DMS53 treated with DMSO at 0.1 percent for 48 hours (cell line): Measurements from ENCODE around the gene MTARC2.
"Not testable (repeated sequence)": the region's sequence is repeated elsewhere in the genome, so short reads cannot be mapped to it uniquely, and the experiment has no call there.

ENCODE experiments used
- DNase-seq: peaks from one replicate; lab custom pipeline; 2025; ENCODE audit not compliant: unreplicated experiment; lab: John Stamatoyannopoulos, UW

Gene MTARC2

DNA sequence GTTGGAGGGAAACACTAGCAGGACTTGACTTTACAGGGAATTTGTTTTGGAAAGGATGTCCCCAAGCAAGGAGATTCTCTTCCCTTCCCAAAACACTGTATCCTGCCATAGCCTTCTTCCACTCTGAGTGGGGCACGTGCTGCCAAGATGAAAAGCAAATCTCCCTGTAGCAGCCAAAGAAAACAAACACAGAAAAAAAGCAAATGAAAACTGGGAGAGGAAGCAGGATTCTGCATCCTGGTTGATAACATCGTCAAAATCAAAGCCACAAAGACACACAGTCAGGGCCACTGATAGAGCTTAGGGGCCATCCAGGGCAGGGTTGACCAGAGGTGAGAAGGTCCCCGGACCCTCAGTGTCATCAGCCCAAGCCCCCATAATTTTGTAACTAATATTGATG lies 16.0 kb upstream of the MTARC2 start:
- DNase-seq: no peak

DNA sequence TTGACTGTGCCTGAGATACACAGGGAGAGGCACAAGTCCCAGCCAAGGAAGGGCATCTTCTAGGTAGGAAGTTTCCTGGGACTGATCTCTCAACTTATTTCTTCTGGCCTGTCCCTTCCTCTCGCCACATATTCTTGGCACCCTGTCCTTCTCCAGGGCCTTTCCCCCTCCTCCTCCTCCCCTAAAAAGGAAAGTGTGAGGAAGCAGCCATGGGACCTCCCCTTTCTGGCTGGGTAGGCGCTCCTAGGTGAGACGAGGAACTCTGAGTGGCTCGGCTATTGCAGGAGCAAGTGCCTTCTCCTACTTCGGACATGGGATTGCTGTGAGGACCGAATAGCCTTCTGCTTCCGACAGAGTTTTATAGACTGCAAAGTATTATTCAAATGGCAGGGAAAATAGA lies 15.5 kb upstream of the MTARC2 start:
- DNase-seq: no peak

DNA sequence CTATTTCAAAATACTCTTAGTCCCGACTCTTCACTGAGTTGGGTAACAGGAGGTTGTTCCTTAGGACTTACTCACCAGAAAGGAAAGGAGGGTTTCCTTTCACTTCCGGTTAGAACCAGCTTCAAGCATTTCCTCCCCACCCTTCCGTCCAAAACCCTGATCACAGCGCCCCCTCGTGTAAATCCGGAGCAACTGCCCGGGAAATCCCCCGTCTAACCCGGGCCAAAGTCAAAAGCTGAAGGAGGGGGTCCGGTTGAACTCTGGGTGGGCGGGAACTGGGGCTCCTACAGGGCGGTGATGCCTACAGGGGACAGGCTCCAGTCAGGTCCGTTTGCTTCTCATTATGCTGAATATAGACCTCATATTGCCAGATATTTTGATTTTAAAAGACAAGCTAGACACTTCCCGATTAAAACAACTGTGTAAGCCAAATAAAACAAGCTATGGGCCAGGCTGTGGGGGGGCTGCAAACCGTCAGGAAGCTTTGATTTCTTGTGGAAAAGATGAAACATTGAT lies 15.0 kb upstream of the MTARC2 start:
- peak; percentile 85 for DNase-seq

DNA sequence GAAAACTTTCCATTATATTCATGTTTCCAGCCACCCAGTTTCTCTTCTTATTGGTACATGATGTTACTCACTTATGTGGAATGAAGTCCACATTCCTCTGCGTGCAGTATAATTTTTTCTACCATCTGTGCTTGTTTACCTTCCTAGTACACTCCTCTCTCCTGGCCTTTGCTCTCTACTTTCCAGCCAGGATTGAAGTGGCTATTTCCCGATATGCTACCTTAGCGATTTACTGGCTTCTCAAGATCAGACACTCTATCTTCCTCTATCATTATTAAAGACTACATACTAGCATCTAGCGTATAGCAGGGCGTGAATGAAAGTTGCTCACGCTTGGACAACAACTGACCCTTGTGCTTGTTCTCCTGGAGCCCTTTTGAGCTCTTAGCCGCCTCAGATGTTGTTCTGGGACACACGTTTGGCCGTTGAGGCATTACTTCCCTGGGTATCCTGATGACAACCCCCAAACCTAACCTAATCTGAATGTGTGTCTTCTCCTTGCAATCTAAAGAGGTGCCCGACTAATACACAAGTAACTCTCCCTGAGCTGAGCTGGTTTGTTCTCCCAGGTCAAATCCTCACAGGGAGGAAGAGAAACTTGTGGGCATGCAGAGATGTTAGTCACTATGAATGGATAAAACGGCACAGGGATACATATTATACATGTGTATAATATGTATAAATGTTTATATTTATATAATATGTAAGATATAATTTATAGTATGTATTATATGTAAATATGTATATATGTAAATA lies 13.4 kb upstream of the MTARC2 start:
- DNase-seq: peak; percentile 68

DNA sequence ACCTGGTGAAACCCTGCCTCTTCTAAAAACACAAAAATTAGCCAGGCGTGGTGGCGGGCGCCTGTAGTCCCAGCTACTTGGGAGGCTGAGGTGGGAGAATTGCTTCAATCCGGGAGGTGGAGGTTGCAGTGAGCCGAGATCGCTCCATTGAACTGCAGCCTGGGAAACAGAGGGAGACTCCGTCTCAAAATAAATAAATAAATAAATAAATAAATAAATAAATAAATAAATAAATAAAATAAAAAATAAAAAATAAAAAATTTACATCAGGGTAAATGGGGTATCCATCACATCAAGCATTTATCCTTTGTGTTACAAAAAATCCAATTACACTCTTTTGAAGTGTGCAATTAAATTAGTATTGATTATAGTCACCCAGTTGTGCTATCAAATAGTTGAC lies 11.8 kb upstream of the MTARC2 start:
- DNase-seq: not testable (repeated sequence)

DNA sequence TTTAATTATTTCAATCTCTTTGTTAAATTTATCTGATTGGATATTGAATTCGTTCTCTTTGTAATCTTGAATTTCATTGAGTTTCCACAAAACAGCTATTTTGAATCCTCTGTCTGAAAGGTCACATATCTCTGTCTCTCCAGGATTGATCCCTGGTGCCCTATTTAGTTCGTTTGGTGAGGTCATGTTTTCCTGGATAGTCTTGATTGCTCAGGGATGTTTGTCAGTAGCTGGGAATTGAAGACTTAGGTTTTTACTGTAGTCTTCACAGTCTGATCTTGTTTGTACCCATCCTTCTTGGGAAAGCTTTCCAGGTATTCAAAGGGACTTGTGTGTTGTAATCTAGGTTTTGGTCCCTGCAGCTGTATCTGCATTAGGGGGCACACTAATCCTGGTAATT lies 6.8 kb upstream of the MTARC2 start:
- DNase-seq: no peak

DNA sequence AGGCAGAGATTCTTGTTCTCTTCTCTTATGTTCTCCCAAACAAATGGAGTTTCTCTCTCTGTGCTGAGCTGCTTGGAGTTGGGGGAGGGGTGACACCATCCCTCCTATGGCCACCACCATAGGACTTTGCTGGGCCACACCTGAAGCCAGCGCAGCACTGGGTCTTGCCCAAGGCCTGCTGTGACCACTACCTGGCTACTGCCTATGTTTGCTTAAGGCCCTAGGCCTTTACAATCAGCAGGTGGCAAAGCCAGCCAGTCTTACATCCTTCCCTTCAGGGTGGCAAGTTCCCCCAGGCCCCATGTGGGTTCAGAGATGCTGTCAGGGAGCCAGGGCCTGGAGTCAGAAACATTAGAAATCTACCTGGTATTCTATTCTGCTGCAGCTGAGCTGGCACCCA lies 6.3 kb upstream of the MTARC2 start:
- no peak for DNase-seq

DNA sequence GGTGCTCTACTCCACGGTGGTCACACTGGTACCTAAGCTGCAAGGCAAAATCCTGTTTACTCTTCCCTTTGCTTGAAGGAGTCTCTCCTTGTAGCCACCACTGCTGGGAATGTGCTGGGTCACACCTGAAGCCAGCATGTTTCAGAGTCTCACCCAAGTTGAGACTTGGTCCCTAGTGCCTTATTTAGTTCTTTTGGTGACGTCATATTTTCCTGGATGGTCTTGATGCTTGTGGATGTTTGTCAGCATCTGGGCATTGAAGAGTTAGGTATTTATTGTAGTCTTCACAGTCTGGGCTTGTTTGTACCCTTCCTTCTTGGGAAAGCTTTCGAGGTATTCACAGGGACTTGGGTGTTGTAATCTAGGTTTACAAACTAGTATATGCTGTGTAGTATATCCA lies 5.6 kb upstream of the MTARC2 start:
- DNase-seq: no peak

DNA sequence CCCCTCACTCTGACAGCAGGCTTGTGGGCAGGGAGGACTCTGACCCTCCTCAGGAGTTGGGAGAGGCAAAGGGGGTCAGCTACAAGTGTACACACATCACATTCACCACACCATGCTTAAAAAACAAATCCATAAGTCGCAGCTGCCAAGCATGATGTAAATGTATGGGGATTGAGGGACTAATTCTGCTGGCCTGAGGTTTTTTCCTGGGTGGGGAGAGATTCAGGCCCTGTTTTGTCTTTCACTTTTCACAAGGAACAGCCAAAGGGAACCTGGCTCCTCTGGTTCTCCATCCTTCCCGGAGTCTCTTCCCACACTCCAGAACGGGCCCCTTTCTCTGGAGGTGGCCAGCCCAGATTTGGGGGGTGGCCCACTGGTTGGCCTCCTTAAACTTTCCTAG lies 1.3 kb upstream of the MTARC2 start:
- DNase-seq: no peak

DNA sequence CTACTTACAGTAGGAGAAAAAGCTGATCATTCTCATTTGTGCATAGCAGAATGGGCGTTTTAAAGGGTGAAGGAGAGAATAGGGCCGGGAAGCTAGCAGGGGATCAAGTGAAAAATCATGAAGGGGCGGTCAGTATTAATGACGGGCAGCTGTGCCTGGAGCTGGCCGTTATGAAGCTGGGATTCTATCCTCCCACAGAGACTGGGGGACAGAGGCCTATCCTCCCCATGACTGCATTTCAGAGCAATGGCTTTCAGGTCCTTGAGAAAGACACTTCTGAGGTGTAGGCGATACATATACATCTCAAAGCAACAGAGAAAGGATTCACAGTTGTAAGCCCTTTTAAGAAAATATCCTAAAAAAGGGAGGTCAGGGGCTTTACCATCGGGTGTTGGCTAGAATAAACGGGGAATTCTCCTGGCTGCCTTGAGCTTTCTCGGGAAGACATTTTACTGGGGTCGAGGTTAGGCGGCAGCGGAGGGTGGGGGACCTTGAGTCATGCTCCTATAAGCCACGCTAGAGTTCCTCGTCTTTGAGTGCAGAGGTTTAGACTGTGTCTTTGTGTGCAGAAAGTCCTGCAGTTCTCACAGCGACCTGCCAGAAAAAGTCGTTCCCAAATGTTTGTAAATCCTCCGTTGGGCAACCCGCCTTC lies 559 bp upstream of the MTARC2 start:
- DNase-seq: no peak

DNA sequence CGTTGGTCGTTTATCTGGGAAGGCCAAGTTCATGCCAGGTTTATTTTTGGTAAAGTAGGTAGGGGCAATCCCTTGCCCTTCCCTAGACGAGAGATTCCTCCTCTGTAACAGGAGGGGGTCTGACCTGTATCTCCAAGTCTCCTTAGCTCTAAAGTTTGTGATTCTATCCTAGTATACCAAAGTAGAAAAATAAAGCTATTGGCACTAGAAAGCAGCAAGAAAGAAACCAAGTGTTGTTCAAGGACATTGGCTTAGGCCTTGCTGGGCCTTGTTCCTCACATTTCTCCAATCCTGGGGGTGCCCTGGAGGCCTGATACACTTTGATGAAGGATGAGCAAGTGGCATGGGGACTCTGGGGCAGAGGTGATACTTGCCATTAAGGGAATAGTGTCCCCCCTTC lies 814 bp downstream of the MTARC2 start:
- DNase-seq: no peak

DNA sequence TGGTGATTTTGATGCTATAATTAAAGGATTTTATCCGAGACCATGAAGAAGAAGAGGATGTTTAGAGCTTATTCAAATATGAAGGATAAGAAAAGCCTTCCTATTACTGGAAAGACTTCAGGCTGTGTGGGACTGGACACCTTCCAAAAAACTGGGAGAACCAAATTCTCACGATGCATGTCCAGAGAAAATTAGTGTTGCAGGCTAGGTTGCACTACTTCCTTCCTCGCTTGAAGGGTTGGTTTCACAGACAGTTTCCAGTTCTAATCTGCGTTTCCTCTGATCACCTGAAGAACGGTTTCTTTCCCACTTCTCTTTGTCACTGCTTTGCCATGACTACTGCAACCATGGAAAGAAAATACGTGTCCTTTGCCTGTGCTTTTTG lies 2.0 kb downstream of the MTARC2 start:
- DNase-seq: no peak

DNA sequence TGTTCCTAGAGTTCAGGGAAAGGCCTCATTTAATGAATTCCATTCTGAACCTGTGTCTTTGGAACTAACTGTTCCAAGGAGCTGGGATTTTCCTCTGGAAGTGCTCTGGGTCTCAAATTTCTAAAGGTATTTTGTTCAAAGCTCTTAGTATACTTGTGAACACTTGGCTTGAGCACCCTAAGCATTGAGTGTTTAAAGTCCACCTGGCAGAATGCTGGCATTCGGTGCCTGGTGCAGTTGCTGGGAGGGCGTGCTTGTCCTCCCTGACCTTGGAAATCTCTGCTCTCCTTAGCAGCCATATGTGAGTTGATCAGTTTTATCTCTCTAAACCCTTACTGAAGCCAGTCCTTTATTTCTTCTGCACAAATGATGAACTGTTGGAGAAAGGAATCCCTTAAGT lies 3.0 kb downstream of the MTARC2 start:
- no peak for DNase-seq

DNA sequence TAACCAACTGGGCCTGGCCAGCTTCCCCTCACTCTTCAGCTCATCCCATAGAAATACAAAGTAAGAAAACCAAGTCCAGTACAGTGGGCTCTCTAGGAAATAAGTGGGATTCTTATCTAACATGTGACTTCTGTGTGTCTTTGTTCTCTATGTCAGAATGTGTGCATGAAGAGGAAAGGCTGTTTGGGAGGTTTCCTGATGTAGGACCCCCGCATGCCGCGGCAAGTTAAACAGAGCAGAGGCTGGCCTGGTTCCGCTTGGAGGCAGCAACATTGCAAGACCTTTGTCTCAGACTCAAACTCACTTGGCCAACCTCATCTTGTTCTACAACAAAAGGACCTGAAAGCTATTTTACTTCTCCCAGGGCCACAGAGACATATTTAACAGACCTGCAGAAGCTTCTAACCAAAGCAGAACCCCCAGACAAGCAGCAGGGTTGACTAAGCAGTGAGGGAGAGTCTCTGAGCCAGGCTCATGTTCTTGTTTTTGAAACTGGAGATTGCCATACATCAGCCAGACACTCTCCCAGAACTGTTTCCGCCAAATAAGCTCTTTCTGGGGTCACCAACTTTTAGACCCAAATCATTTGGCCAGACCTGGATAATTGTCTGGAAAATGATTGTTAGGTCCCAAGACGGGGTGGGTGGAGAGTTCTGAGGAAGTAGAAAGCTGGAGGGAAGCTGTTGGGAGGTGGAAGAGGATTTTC lies 6.2 kb downstream of the MTARC2 start:
- no peak for DNase-seq

DNA sequence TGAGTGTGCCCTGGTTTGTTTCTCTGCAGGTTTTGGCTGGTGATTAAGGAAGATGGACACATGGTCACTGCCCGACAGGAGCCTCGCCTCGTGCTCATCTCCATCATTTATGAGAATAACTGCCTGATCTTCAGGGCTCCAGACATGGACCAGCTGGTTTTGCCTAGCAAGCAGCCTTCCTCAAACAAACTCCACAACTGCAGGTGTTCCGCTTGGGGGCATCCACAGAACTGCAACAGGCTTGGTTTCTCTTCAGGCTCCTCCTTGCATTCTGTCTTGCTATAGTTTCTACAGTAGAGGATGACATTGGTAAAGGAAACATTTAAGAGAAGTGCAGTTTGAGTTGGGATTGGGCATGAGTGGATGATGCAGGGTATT lies 6.8 kb downstream of the MTARC2 start:
- DNase-seq: no peak

DNA sequence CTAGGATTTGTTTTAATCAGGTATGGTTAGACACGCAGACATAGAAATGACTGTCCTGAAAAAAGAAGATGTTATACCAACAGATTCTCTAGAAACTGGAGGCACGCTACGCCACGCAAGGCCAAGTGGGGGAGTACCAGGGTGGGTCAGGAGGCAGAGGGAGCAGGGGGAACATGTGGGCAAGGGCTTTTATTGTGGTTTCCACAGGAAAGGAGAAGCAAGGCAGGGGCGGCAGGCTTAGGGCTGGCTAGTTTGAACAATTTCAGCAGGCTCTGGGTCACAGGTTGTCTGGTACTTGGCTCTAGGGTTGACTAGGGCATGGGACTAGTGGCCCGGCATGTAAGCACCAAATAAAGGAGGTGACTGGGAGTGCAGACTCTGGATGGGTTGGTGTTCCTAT lies 7.2 kb downstream of the MTARC2 start:
- no peak for DNase-seq

DNA sequence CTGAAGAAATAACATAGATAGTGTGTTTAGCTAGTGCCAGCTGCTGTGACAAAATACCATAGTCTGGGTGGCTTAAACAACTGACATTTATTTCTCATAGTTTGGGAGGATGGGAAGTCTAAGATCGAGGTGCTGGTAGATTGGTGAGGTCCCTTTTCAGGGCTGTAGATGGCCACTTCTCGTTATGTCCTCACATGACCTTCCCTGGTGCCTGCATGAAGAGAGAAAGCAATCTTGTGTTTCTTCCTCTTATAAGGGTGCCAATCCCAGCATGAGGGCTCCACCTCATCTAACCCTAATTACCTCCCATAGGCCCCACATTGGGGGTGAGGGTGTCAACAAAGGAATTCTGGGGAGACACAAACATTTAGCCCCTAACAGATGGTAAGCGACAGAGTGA lies 9.3 kb downstream of the MTARC2 start:
- no peak for DNase-seq

DNA sequence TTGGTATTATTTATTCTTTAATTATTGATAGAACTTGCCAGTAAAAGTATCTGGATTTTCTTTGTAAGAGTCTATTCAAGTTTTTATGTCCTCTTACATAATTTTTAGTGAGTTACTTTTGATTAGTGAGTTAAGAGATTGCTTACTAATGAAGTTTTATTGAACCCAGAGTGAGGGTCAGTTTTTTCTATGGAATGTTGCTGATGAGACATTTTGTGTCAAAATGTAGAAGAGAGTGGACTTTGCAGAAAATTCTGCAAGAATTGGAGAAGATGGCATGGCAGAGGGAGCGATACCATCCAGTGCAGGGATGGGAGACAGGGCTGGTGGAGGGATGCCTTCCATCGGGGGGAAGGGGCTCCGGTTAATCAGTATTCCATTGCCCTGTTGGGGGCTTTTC lies 11.0 kb downstream of the MTARC2 start:
- DNase-seq: no peak

DNA sequence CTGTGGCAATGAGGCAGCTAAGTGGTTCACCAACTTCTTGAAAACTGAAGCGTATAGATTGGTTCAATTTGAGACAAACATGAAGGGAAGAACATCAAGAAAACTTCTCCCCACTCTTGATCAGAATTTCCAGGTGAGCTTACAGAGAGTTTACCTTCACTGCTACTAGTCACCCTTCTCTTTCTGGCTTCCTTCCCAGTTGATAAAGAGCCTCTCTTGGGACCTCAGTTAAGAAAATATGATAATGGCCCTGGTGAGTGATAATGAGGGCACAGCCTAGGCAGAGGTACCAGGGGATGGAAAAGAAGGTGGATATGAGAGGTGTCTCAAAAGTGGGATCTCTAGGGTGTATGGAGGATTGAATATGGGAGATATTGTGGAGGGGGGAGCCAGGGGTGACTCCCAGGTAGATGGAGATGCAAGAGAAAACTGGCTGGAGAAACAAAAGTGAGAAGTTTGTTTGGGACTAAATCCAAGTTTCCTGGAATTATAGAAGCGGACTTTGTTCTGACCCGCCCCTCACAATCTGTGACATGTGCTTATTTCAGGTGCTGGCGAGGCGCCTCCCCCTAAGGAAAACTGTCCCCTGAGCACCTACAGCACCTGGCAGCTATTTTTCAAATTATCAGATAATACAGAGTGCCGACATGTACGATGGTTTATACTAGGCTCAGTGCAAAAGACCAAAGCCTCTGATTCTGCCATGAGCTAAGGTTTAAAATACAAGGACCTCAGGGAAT lies 13.7 kb downstream of the MTARC2 start:
- DNase-seq: no peak

DNA sequence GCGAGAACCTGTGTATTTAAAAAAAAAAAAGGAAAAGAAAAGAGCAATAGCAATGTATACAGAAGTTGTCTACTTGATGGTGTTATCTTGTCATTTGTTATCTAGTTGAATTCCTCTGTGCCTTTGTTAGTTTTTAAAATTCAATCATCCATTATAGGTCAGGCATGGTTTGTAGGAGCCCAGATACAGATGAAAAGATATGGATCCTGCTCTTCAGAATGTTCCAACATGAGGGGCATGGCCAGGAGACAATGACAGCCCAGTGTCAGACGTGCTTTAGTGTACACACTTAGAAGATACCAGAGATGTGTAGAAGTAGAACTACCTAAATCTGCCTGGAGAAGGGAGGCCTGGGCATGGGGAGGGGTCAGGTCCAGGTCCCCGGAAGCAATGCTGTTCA lies 16.6 kb downstream of the MTARC2 start:
- no peak for DNase-seq

DNA sequence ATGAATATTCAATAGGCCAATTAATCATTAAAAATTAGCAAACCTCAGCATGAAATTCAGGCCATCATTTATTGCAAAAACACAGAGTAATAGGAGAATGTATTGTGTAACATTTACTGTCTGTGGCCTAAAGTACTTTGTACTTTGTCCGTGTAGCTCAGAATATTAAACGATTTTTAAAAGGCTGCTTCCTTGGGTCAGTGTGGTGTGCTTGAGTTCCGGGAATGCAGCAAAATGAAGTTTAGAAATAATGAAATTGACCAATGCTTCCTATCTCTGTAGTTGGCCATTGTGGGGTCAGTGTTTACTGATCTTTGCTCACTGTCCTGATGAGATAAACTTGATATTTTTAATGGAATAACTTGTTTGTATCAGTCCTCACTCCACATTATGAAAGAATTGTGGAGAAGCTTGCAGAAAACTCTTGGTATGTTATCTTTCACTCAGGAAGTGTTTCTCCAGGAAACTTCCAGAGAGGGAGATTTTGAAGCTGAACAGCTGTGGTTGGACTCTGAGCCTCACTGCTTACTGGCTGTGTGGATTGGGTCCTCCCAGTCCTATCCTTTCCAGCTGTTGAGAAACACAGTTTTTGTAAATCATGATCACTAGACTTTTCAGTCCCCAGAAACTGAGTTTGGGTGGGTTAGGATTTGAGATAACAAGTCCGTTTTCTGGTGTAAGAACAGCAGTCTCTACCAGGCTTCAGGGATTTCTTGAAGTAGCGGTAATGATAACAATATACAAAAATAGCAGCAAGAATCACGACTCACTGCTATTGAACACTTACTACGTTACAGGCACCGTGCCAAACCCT lies 19.4 kb downstream of the MTARC2 start:
- no peak for DNase-seq
